ENCODE results near the gene C19orf33.

- TF ChIP-seq CTCF (IDR thresholded peaks at IDR 0.05): no peak
- TF ChIP-seq POLR2A (IDR thresholded peaks at IDR 0.05): no peak
- no peak for TF ChIP-seq EP300 (IDR thresholded peaks at IDR 0.05)
- no peak for TF ChIP-seq POLR2AphosphoS5 (IDR thresholded peaks at IDR 0.05)
These were observed 12.5 kb downstream of the C19orf33 start for GRCh38 chr19:38316477-38317067.
